Measurements from ENCODE around the gene HSD17B12.

DNA sequence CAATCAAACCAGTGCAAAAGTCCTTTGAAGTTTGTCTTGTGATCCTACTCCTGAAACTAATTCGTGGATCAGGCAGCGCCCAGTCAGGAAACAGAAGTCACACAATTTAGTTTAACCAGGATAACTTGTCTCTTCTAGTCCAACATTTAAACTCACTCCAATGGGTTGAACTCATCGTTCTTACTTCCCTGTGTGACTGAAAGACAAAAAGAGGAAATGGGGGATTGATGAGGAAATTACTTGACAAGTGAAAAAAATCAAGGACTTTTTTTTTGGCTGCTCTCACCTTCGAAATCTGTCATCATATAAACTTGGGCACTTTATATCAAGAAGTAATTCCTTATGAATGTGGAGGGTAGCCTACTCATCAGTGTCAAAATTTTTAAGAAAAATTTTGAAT is 78.4 kb downstream of the HSD17B12 start:
- TF ChIP-seq, protein P1, sequence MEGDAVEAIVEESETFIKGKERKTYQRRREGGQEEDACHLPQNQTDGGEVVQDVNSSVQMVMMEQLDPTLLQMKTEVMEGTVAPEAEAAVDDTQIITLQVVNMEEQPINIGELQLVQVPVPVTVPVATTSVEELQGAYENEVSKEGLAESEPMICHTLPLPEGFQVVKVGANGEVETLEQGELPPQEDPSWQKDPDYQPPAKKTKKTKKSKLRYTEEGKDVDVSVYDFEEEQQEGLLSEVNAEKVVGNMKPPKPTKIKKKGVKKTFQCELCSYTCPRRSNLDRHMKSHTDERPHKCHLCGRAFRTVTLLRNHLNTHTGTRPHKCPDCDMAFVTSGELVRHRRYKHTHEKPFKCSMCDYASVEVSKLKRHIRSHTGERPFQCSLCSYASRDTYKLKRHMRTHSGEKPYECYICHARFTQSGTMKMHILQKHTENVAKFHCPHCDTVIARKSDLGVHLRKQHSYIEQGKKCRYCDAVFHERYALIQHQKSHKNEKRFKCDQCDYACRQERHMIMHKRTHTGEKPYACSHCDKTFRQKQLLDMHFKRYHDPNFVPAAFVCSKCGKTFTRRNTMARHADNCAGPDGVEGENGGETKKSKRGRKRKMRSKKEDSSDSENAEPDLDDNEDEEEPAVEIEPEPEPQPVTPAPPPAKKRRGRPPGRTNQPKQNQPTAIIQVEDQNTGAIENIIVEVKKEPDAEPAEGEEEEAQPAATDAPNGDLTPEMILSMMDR (IDR thresholded peaks at IDR 0.05), result no peak
- TF ChIP-seq POLR2A (IDR thresholded peaks at IDR 0.05) (no peak), POLR2AphosphoS5 (IDR thresholded peaks at IDR 0.05) (no peak)

All from prostate gland (tissue), 2 donors.